ENCODE data around the gene XRCC4.

The XRCC4 gene

DNA sequence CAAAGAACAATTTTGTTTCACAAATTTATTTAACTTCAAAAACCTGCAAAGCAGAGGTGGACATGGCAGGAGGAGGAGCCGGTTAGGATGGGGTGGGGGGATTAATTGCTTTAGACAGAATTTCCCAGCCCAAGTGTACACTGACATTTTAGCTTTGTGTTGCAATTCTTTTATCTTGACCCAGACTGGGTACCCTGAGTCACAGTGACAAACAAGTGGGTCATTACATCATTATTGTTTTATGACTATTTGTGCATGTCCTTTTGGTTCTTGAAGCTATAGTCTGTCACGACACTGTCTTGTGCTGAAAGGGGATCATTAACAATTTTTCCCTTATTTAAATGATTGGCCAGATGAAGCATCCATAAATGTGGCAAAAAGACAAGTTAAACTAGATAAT is 309.7 kb downstream of the XRCC4 start:
- no peak for DNase-seq (ENCODE audit: low spot score)

DNA sequence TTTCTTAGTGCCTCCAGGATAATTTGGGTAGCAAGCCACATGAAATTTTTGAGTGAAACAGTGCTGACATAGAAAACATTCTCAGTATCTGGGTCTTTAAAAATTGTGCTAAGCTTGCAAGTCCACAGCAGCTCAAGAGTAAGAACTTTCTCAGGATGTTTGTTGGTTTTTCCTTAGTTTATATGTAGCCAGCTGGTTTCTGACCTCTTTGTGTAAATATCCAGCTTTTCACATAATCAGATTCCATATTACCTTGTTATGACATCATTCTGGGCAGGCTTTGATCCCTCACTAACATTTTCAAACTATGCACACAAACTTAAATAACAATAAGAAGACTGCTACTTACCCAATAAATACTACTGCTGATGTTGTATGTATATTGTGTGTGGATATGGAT is 311.3 kb downstream of the XRCC4 start:
- DNase-seq (ENCODE audit: low spot score) = no peak

DNA sequence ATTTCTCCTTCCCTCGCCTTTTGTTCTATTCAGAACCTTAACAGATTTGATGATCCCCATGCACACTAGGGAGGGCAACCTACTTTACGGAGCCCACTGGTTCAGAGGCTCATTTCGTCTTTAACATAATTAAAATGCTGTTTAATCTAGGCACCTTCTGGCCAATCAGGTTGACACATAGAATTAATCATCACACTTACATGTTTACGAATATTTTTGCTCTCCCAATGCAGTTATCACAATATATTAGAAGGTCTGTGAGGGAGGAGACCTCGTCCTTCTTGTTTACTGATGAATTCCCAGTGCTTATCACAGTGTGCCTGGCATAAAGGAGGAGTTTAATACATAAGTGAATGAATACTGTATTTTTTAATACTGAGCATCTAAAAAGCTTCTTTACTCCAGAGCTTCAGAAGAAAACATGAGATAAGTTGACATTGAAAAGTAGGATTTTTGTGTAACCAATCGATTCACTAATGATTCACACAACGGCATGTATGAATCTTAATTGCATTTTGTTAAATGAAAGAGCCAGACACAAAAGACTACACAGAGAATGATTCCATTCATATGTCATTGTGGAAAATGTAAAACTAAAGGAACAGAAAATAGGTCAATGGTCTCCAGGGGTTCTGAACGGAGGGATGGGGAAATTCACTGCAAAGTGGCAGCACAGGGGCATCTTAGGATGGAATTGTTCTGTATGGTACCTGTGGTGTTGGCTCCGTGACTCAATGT is 315.6 kb downstream of the XRCC4 start:
- no peak for DNase-seq (ENCODE audit: low spot score)

DNA sequence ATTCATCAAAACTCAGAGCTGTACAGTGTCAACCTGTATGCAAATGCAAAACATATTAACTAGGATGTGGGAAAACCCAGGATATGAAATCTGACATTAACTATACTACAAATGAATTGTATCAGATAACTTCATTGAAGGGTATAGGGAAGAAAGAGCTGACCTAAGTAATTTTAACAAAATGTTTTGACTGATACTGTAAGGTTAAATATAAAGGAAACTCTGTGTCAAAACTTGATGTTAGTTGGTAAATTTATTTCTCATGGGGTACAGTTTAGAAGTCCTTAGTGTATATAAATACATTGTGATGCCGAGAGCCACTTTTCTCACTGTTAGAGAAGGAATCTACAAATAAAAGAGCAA is 316.1 kb downstream of the XRCC4 start:
- DNase-seq (ENCODE audit: low spot score) = no peak

DNA sequence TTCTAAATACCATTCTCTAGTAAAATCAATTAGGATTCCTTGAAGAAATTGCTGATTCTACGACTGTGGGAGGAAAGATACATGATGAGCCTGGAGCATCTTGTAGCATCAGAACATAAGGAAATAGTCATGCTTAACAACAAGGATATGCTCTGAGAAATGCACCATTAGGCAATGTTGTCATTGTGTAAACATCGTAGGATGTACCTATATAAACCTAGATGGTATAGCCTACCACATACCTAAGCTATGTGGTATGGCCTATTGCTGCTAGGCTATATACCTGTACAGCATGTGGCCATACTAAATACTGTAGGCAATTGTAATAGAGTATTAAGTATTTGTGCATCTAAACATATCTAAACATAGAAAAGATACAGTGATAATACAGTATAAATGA is 316.8 kb downstream of the XRCC4 start:
- DNase-seq (ENCODE audit: low spot score) = no peak

DNA sequence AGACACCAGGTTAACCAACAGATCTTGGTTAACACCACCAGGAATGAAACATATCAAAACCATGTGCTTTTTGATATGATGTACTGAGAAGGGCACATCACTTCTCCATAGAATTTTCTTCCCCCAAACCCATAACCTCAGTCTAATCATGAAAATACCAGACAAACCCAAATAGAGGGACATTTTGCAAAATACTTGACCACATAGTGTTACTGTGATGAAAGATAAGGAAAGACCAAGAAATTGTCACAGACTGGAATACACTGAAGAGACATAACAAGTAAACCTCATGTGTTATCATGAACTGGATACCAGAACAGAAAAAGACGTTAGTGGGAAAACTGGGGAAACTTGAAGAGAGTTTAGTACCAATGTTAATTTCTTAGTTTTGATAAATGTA is 319.3 kb downstream of the XRCC4 start:
- DNase-seq (ENCODE audit: low spot score) = no peak

DNA sequence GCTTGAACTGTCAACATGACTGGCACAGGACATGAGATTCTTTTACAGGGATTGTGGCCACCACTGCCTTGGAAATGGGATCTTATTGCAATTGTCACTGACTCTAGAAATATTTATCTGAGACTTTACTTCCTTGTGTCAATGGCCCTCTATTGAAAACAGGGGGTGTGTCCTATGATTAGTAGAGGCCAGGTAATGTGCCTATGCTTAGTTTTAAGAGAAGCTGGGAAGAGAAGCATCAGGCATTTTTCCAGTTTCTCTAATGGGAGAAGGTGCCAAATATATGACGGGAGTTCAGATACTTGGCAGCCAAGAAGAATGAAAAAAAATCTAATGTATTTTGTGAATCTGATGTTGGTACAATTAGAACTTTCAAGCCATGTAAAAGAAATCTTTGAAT is 320.3 kb downstream of the XRCC4 start:
- no peak for DNase-seq (ENCODE audit: low spot score)

DNA sequence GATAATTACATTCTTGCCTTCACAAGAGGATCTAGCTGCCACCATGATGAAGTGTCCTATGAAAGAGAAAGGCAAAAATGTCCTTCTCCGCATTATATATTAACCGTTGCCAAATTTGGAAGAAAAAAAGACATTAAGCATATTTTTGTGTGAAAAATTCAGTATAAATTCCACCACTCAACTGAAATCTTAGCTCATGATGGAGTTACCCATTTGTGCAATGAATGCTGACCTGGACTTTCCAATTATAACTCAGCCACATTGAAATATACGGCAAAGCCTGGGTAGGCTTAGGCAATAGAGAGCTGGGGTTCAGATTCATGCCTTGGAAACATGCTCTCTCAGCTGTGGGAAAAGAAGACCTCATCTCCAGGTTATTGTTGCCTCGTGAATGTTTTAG is 322.9 kb downstream of the XRCC4 start:
- DNase-seq (ENCODE audit: low spot score) = no peak

DNA sequence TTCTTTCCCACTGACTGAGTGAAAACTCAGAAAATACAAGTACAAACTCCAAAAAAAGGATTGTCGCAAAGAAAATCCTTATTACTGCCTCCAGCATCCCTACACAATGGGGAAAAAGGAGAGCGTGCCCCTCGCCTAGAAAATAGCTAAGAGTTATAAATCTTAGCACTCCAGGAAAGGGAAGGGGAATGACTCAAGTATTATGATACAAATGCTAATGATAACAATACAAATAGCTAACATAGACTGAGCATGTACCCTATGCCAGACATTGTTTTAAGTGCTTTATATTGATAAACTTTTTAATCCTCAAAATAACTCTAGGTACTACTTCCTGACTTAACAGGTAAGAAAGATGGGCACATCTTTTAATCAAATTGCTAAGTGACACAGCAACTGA is 323.4 kb downstream of the XRCC4 start:
- no peak for DNase-seq (ENCODE audit: low spot score)

DNA sequence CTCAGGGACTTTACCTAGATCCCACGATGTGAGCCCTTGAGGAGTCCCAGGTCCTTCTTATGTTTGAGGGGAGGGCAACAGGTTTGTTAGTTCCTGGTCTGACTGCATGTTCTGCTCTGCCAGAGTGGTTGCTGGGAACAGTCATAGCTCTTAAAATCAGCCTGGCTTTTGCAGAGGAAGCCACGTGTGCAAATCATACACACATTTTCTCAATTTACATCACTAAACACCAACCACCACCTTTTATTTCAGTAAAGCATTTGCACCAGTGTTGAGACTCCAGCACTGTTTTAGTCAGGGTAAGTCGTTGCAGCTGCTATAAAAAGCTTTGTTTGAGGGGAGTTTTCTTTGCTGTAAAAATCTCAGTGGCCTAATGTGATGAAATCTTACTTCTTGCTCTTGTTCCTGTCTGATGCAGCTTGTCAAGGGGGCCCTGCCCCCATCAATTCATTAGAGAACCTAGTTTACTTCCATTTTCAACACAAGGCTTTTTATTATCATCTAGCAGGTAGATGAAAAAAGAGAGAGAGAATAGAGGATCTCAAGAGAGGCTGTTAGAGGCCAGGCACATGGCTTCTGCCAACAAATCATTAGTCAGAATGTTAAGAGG is 323.9 kb downstream of the XRCC4 start:
- DNase-seq (ENCODE audit: low spot score) = no peak

DNA sequence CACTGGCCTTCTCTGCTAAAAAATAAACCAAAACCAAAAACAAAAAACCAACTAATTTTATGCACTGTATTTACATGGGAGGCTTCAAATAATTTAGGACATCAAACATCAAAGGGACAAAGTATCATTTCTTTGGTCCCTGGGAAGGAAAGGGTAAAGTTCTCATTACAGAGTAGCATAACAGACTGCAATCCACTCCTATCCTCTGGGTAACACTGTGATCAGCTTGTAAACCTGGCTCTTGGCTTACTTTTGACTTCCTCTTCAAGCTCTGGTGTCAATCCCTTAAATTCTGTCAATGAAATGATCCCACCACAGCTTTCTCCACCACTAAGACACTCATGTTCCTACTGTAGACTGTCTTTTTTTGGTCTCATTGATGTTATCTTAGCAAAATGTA is 324.4 kb downstream of the XRCC4 start:
- no peak for DNase-seq (ENCODE audit: low spot score)
